GM18505 (cell line): ENCODE results near the gene METTL23.

Experiments
- ATAC-seq: cut with Tn5 transposase; IDR thresholded peaks from one replicate; pipeline ENCODE4 v1.9.1; 2021; ENCODE audit not compliant: unreplicated experiment
- POLR2A ChIP-seq: IDR thresholded peaks from 4 replicates; pipeline ENCODE4 v1.6.1; 2011; ENCODE audit warnings: borderline replicate concordance; ENCODE audit not compliant: insufficient read depth, insufficient read length; ENCODE audit errors: extremely low read depth

The METTL23 gene

DNA sequence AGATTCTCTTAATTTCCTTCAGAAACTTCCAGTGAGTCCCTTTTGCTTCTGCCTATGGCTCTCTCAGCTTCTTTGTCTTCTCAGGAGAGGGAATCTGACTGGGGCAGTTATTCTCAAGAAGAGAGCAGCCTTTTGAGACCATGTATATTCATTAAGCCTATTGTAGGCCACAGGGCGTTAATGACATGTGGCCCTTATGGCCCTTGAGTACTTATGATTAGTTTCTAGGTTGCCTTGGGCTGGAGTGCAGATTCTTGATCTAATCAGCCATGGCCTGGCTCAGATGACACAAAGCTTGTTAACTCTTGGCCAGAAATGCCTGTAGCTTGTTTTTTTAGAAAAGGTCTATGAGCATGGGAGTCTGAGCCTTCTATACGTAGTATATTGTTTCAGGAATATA, 28.6 kb downstream of the METTL23 start:
- no peak for TF ChIP-seq POLR2A
- ATAC-seq: no peak

GRCh38 chr17:76757256-76757655, 30.6 kb downstream of the METTL23 start:
- TF ChIP-seq POLR2A: no peak
- no peak for ATAC-seq

GRCh38 chr17:76758570-76758969, 31.9 kb downstream of the METTL23 start:
- no peak for ATAC-seq
- TF ChIP-seq POLR2A: no peak

- no peak for TF ChIP-seq POLR2A
Measured at GRCh38 chr17:76772842-76773525, 46.3 kb downstream of the METTL23 start.

GRCh38 chr17:76775021-76775600, 48.5 kb downstream of the METTL23 start:
- no peak for ATAC-seq
- TF ChIP-seq POLR2A: no peak

More at GRCh38 chr17:76772842-76773525, 46.3 kb downstream of the METTL23 start:
- no peak for ATAC-seq

GRCh38 chr17:76781056-76781982, 54.7 kb downstream of the METTL23 start:
- ATAC-seq: no peak
- TF ChIP-seq POLR2A: no peak

DNA sequence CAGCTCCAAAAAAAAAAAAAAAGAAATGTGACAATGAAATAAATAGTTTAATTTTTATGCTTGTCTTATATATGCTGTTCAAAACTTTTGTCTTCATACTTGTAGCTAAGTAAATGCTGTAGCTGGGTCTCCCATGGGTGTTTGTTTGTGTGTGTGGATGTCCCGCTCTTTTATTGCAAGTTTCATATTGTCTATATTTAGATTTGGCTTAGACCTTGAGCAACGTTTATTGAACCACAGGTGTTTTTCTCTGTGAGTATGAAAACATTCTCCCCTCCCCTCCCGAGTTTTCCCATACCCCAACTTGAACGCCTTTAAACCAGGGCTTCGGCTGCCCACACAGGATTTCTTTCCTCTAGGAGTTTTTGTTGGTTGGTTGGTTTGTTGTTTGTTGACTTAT, 56.5 kb downstream of the METTL23 start:
- ATAC-seq: no peak
- no peak for TF ChIP-seq POLR2A
